GM10266 (cell line): ENCODE measurements around the gene HLA-DOA.

Experiments used
- DNase-seq: peaks from one replicate; pipeline ENCODE4 v3.0.0; 2012; ENCODE audit errors: extremely low spot score
- TF ChIP-seq, protein P1 (sequence below): IDR thresholded peaks from 2 replicates; pipeline ENCODE4 v1.5.1; 2012; ENCODE audit warnings: mild to moderate bottlenecking, low read depth; ENCODE audit not compliant: control insufficient read depth, insufficient read depth; ENCODE audit errors: missing control alignments

HLA-DOA gene

GRCh38 chr6:33000055-33000454 lies 9.3 kb downstream of the HLA-DOA start:
- TF ChIP-seq, protein P1, sequence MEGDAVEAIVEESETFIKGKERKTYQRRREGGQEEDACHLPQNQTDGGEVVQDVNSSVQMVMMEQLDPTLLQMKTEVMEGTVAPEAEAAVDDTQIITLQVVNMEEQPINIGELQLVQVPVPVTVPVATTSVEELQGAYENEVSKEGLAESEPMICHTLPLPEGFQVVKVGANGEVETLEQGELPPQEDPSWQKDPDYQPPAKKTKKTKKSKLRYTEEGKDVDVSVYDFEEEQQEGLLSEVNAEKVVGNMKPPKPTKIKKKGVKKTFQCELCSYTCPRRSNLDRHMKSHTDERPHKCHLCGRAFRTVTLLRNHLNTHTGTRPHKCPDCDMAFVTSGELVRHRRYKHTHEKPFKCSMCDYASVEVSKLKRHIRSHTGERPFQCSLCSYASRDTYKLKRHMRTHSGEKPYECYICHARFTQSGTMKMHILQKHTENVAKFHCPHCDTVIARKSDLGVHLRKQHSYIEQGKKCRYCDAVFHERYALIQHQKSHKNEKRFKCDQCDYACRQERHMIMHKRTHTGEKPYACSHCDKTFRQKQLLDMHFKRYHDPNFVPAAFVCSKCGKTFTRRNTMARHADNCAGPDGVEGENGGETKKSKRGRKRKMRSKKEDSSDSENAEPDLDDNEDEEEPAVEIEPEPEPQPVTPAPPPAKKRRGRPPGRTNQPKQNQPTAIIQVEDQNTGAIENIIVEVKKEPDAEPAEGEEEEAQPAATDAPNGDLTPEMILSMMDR: peak; percentile 45
- peak; percentile 53 for DNase-seq

DNA sequence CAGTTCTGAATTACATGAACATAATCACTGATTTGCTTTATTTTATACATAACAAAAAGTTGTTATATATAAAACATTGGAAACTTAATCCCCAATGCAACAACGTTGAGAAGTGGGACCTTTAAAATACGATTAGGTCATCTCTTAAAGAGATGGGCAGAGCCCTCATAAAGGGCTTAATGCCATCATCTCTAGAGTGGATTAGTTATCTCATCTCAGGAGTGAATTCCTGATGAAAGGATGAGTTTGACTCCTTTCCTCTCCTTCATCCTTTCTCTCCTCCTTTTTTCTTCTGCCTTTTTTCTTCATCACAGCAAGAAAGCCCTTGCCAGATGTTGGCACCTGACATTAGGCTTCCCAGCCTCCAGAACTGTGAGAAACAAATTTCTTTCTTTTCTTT lies 13.9 kb downstream of the HLA-DOA start:
- DNase-seq: no peak
- TF ChIP-seq, protein P1: no peak

GRCh38 chr6:32993363-32993973 lies 15.9 kb downstream of the HLA-DOA start:
- DNase-seq: no peak
- TF ChIP-seq, protein P1: no peak

- TF ChIP-seq, protein P1: no peak
Measured at GRCh38 chr6:32991972-32992371, 17.4 kb downstream of the HLA-DOA start.

GRCh38 chr6:32989368-32989767 lies 20.0 kb downstream of the HLA-DOA start:
- no peak for DNase-seq
- TF ChIP-seq, protein P1: no peak

More at GRCh38 chr6:32991972-32992371, 17.4 kb downstream of the HLA-DOA start:
- DNase-seq: no peak

DNA sequence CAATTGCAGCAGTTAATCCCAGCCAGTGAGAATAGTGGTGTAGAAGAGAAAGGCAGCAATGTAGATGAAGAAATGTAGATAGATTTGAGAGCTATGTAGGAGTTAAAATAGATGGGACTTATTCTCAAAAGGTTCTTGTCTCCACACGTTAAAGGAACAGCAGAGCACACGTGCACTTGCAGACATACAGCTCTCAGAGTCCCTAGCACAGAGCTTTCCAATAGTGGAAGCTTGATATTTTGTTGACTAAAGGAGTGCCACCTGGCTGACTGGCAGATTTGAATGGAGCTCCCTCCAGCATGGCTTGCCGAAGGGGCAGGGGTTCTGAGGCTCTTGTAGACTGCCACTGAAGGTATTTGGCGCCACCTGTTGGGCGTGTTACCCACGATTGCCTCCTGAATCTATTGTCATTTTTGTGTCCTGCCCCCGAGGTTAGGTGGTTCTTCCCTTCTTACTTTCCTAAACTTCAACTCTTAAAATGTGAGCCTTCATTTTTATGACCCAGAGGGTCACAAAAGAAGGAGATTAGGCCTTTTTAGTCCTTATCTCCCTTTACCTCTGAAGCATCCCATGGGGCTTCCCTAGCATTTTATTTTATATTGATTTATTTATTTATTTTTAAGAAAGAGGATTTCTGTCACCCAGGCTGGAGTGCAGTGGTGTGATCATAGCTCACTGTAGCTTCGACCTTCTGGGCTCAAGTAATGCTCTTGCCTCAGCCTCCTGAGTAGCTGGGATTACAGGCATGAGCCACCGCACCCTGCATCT lies 24.6 kb downstream of the HLA-DOA start:
- TF ChIP-seq, protein P1: peak; percentile 92
- DNase-seq: peak; percentile 68

GRCh38 chr6:32983964-32984621 lies 25.3 kb downstream of the HLA-DOA start:
- TF ChIP-seq, protein P1: no peak

More at GRCh38 chr6:32983964-32984621, 25.3 kb downstream of the HLA-DOA start:
- DNase-seq: no peak
